GM12878 (cell line): ENCODE data around the gene ABCC4. TPM values are rescaled to one million over a fixed set of nuclear protein-coding genes. Genes with fewer than 3 reads are reported as not detected.

ENCODE experiments used
- ATAC-seq: fragments of 200-7000 bp; cut with Tn5 transposase; 3 replicates; pipeline ENCODE4 v1.9.1; 2020; ENCODE audit warnings: mild to moderate bottlenecking, moderate library complexity
- BruUV-seq: library from RNA; stranded (reverse); fragments of 400-500 nt; replicated peaks from 2 replicates; lab custom pipeline; 2021; lab: Mats Ljungman, UMichigan
- CTCF ChIA-PET: fragments of 300-600 bp; sonication (Branson Sonifier 250); formaldehyde crosslinking; extraction: SDS; loops from one replicate; lab custom pipeline; 2021; ENCODE audit warnings: inconsistent platforms; lab: Yijun Ruan, JAX
- POLR2A ChIA-PET: fragments of 350-600 bp; formaldehyde crosslinking; extraction: SDS; loops from one replicate; lab custom pipeline; 2021; ENCODE audit warnings: inconsistent platforms; lab: Charles Lee
- RAD21 ChIA-PET: fragments of 300-600 bp; sonication (Branson Sonifier 250); formaldehyde crosslinking; loops from one replicate; lab custom pipeline; 2023; ENCODE audit warnings: antibody characterized with exemption; ENCODE audit not compliant: unreplicated experiment; lab: Charles Lee
- SMC1A ChIA-PET: fragments of 300-600 bp; sonication (Branson Sonifier 250); formaldehyde crosslinking; loops from one replicate; lab custom pipeline; 2023; ENCODE audit not compliant: unreplicated experiment, uncharacterized antibody; lab: Charles Lee
- DNase-seq: peaks from one replicate; pipeline ENCODE4 v3.0.0-alpha.2; 2011; ENCODE audit warnings: low read depth, low spot score
- FAIRE-seq: peaks from 3 replicates; lab custom pipeline; 2011; peaks lifted over from hg19 to GRCh38; lab: Jason Lieb, UNC
- H2AFZ ChIP-seq: 2 replicates; pipeline ENCODE4 v1.6.0; 2011; ENCODE audit warnings: low read depth, low read length, control low read depth; ENCODE audit not compliant: control insufficient read depth
- H3K27ac ChIP-seq: 2 replicates; pipeline ENCODE4 v1.5.1; 2011; ENCODE audit warnings: control low read depth; ENCODE audit not compliant: control insufficient read depth, insufficient read depth
- H3K27me3 ChIP-seq, 2 experiments: replicated peaks in 1 of 2; 2 replicates each; pipeline versions ENCODE4 v1.6.0 to v1.6.1; 2011; ENCODE audit warnings: low read length in 1 of 2; ENCODE audit not compliant: control insufficient read depth in 2 of 2, insufficient read depth in 2 of 2
- H3K36me3 ChIP-seq, 2 experiments: 2 replicates each; pipeline ENCODE4 v1.5.1; 2011; ENCODE audit warnings: low read length in 1 of 2; ENCODE audit not compliant: control insufficient read depth in 2 of 2, insufficient read depth in 2 of 2
- H3K4me1 ChIP-seq: 2 replicates; pipeline ENCODE4 v1.6.1; 2011; ENCODE audit warnings: mild to moderate bottlenecking, low read length, moderate library complexity, mixed read lengths; ENCODE audit not compliant: control insufficient read depth, insufficient read depth
- H3K4me2 ChIP-seq: 2 replicates; pipeline ENCODE4 v1.6.0; 2011; ENCODE audit warnings: control low read depth; ENCODE audit not compliant: control insufficient read depth, insufficient read depth
- H3K4me3 ChIP-seq: fragments of 200-600 bp; sonication (generic); 2 replicates; pipeline ENCODE4 v1.5.1; 2016
- H3K79me2 ChIP-seq: 2 replicates; pipeline ENCODE4 v1.6.0; 2011; ENCODE audit warnings: low read length; ENCODE audit not compliant: control insufficient read depth, insufficient read depth
- H3K9ac ChIP-seq: 2 replicates; pipeline ENCODE4 v1.8.0; 2011; ENCODE audit warnings: low read length, control low read depth, mixed read lengths; ENCODE audit not compliant: control insufficient read depth, insufficient read depth
- H3K9me3 ChIP-seq: replicated peaks from 3 replicates; pipeline ENCODE4 v1.5.1; 2011; ENCODE audit warnings: mild to moderate bottlenecking, low read length; ENCODE audit not compliant: control insufficient read depth, insufficient read depth
- H4K20me1 ChIP-seq: 2 replicates; pipeline ENCODE4 v1.6.0; 2011; ENCODE audit not compliant: control insufficient read depth, insufficient read depth
- BMI1 ChIP-seq: fragments of 450-650 bp; IDR thresholded peaks from 2 replicates; pipeline ENCODE4 v1.6.1; 2016; ENCODE audit warnings: mild to moderate bottlenecking, moderate library complexity, borderline replicate concordance
- CUX1 ChIP-seq: IDR thresholded peaks from 2 replicates; pipeline ENCODE4 v1.6.1; 2012; ENCODE audit warnings: improper control_type of control experiment, low read depth, low read length; ENCODE audit not compliant: insufficient replicate concordance
- IKZF1 ChIP-seq: fragments of 450-650 bp; conservative IDR thresholded peaks from 2 replicates; pipeline ENCODE4 v1.6.1; 2017; ENCODE audit warnings: antibody characterized with exemption, mild to moderate bottlenecking
- NBN ChIP-seq: fragments of 450-650 bp; IDR thresholded peaks from 2 replicates; pipeline ENCODE4 v1.6.1; 2016
- NRF1 ChIP-seq: conservative IDR thresholded peaks from 2 replicates; pipeline ENCODE4 v1.6.1; 2011; ENCODE audit warnings: mild to moderate bottlenecking, low read depth, low read length, improper control_type of control experiment
- POLR2A ChIP-seq: IDR thresholded peaks from 2 replicates; pipeline ENCODE4 v1.6.1; 2011; ENCODE audit warnings: low read depth, mild to moderate bottlenecking, low read length
- RB1 ChIP-seq: fragments of 450-650 bp; formaldehyde crosslinking; IDR thresholded peaks from 2 replicates; pipeline ENCODE4 v1.6.1; 2017; ENCODE audit warnings: mild to moderate bottlenecking, borderline replicate concordance
- SMC3 ChIP-seq: IDR thresholded peaks from 2 replicates; pipeline ENCODE4 v1.6.1; 2011; ENCODE audit warnings: low read length, improper control_type of control experiment, borderline replicate concordance
- STAT3 ChIP-seq: IDR thresholded peaks from 2 replicates; pipeline ENCODE4 v1.6.1; 2011; ENCODE audit warnings: low read depth, low read length, improper control_type of control experiment
- TARDBP ChIP-seq: IDR thresholded peaks from 2 replicates; pipeline ENCODE4 v1.6.1; 2016; ENCODE audit warnings: borderline replicate concordance
- ZNF622 ChIP-seq: fragments of 450-650 bp; IDR thresholded peaks from 2 replicates; pipeline ENCODE4 v1.6.1; 2017; ENCODE audit warnings: mild to moderate bottlenecking, inconsistent platforms
- ZSCAN29 ChIP-seq: fragments of 450-650 bp; IDR thresholded peaks from 2 replicates; pipeline ENCODE4 v1.6.1; 2017; ENCODE audit warnings: mild to moderate bottlenecking, moderate library complexity
- WGBS: methylation state at CpG from one replicate; pipeline ENCODE4 v1.1.6; 2016; ENCODE audit warnings: low lambda C conversion rate; ENCODE audit not compliant: insufficient replicate concordance, insufficient coverage; ENCODE audit errors: missing lambda C conversion rate; 5-methylcytosine and 5-hydroxymethylcytosine counted together
- in situ Hi-C: fragments of 300-500 bp; cut with MboI; formaldehyde crosslinking; loops from 9 replicates; pipeline ENCODE4 v1.14.3; 2018; ENCODE audit warnings: mixed read lengths
- intact Hi-C: fragments of 100-400 bp; cut with micrococcal nuclease; formaldehyde crosslinking; loops from one replicate; pipeline ENCODE4 v1.14.2; 2022; ENCODE audit not compliant: unreplicated experiment
- polyA plus RNA-seq, 11 experiments: library from polyadenylated mRNA; depleted of rRNA in 4 of 11; unstranded in 6 of 11; stranded (reverse) in 5 of 11; fragments of >200 nt; fragmentation: Nextera tagmentation in 4 of 11; fragmentation: Illumina TruSeq in 1 of 11; extraction: Ambion mirVana in 4 of 11; extraction: Trizol in 1 of 11; gene quantifications; 1 replicate in 1 of 11; 2 replicates in 10 of 11; pipeline versions ENCODE4 v1.2.1 to v1.2.3, GENCODE V29; 2011 to 2016; ENCODE audit warnings: inconsistent platforms in 2 of 11, missing spikeins in 2 of 11, low read depth in 1 of 11
- total RNA-seq, 4 experiments: library from RNA; depleted of rRNA in 3 of 4; stranded (reverse); fragments of >200 nt in 3 of 4; fragmentation: Illumina TruSeq in 1 of 4; extraction: Trizol in 1 of 4; gene quantifications; 2 replicates each; pipeline versions ENCODE4 v1.2.1 to v1.2.3, GENCODE V29; 2013 to 2021
- TF ChIP-seq, protein P1 (sequence below): fragments of 450-650 bp; IDR thresholded peaks from 2 replicates; pipeline ENCODE4 v1.6.1; 2014; ENCODE audit warnings: mild to moderate bottlenecking

Gene ABCC4
- total and polyA plus RNA-seq, 10 of the 15 experiments (the other 5 are each of a cell fraction or from before 2014, with no cell fraction given): 7.2 to 44.4 (median 24.1) TPM

DNA sequence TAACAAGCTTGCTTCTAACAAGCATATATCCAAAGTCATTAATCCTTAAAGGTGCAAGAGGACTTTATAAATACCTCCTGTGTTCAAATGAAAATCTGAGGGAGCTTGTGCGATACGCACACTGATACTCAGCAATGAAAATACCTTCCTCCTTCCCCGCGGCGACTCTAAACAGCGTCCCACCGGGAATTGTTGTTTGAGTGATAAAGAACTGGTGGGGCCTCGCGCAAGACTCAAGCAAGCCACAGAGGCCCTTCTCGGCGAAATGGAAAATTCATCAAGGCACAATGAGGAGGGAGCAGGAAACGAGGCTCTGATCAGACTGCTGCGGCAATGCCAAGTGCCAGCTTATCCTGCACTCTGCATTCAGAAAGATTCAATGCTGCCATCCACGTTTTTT, 126.7 kb downstream of the ABCC4 start:
- no peaks in the 10 kb centered on the region for H3K27me3 ChIP-seq
- H3K27ac ChIP-seq: no peak overlapping the region
- ChIA-PET CTCF (interaction anchor here (0.6 to 1.6 kb wide), 3 partner anchors 14 to 230 kb away, joined by 4 to 6 read pairs (median 4); no protein-coding TSS in a partner anchor), POLR2A (no interaction called here), RAD21 (interaction anchor here (1.9 kb wide), 1 partner anchor 230 kb away, joined by 4 read pairs; no protein-coding TSS in a partner anchor), SMC1A (interaction anchor here (0.9 kb wide), 1 partner anchor 580 kb away, joined by 3 read pairs; no protein-coding TSS in a partner anchor)
- ATAC-seq (no peak), FAIRE-seq (no peak), DNase-seq (no peak)
- intact Hi-C loops: no loop called here
- no peaks in the 10 kb centered on the region for H4K20me1 ChIP-seq
- no peak overlapping the region for H2AFZ ChIP-seq
- TF ChIP-seq ZSCAN29: no peak
- no peak for TF ChIP-seq SMC3
- TF ChIP-seq IKZF1: no peak
- TF ChIP-seq, protein P1, sequence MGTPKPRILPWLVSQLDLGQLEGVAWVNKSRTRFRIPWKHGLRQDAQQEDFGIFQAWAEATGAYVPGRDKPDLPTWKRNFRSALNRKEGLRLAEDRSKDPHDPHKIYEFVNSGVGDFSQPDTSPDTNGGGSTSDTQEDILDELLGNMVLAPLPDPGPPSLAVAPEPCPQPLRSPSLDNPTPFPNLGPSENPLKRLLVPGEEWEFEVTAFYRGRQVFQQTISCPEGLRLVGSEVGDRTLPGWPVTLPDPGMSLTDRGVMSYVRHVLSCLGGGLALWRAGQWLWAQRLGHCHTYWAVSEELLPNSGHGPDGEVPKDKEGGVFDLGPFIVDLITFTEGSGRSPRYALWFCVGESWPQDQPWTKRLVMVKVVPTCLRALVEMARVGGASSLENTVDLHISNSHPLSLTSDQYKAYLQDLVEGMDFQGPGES: no peak
- no peak for TF ChIP-seq NRF1
- TF ChIP-seq ZNF622: no peak
- TF ChIP-seq CUX1: no peak
- no peak for TF ChIP-seq BMI1
- TF ChIP-seq POLR2A: no peak
- no peak for TF ChIP-seq NBN
- TF ChIP-seq STAT3: no peak
- TF ChIP-seq RB1: no peak
- no peak for TF ChIP-seq TARDBP
- no peaks in the 10 kb centered on the region for H3K79me2 ChIP-seq
- no peaks in the 10 kb centered on the region for H3K9me3 ChIP-seq
- no peak overlapping the region for H3K4me3 ChIP-seq
- H3K4me1 ChIP-seq: no peaks in the 10 kb centered on the region
- H3K4me2 ChIP-seq: no peak overlapping the region
- 91% methylated on average over 14 of the region's 14 CpGs for WGBS
- peaks cover 14 to 25% of the 10 kb centered on the region in 2 experiments for H3K36me3 ChIP-seq
- no peak overlapping the region for H3K9ac ChIP-seq
- BruUV-seq: no TSS peak
- in situ Hi-C loops: no loop called here
